Upper lobe of left lung (tissue), 6 donors: ENCODE results near the gene CNNM3. TPM values are rescaled to one million over a fixed set of nuclear protein-coding genes. Genes with fewer than 3 reads are reported as not detected.

Experiments used
- ATAC-seq, 2 donors: fragments of 200-7000 bp; cut with Tn5 transposase; one replicate each; pipeline ENCODE4 v1.9.1; 2022; ENCODE audit warnings: mild to moderate bottlenecking in 2 of 2, moderate library complexity in 2 of 2; ENCODE audit not compliant: low FRiP score in 2 of 2
- DNase-seq, 2 donors: peaks; one replicate each; pipeline ENCODE4 v3.0.0-alpha.2; 2019 to 2020
- H3K27ac ChIP-seq, 4 donors: fragments of 200-600 bp; sonication (generic); one replicate each; pipeline ENCODE4 v1.5.1; 2016 to 2019
- H3K27me3 ChIP-seq, 4 donors: fragments of 200-600 bp; sonication (generic); one replicate each; pipeline ENCODE4 v1.5.1; 2017 to 2019
- H3K36me3 ChIP-seq, 4 donors: fragments of 200-600 bp; sonication (generic); one replicate each; pipeline ENCODE4 v1.5.1; 2016 to 2019
- H3K4me1 ChIP-seq, 4 donors: fragments of 200-600 bp; sonication (generic); one replicate each; pipeline ENCODE4 v1.5.1; 2018 to 2019
- H3K4me3 ChIP-seq, 4 donors: fragments of 200-600 bp; sonication (generic); one replicate each; pipeline ENCODE4 v1.5.1; 2017 to 2019; ENCODE audit warnings: mild to moderate bottlenecking in 2 of 4, moderate library complexity in 1 of 4
- H3K9me3 ChIP-seq, 4 donors: fragments of 200-600 bp; sonication (generic); one replicate each; pipeline ENCODE4 v1.5.1; 2018 to 2019
- EP300 ChIP-seq, 4 donors: sonication (generic); formaldehyde crosslinking; IDR thresholded peaks; one replicate each; pipeline ENCODE4 v1.5.1; 2017; ENCODE audit warnings: antibody characterized with exemption in 4 of 4, control low read depth in 2 of 4
- POLR2A ChIP-seq, 4 donors: fragments of 450-650 bp; IDR thresholded peaks; one replicate each; pipeline ENCODE4 v1.5.1; 2016 to 2017; ENCODE audit warnings: antibody characterized with exemption in 4 of 4, mild to moderate bottlenecking in 2 of 4
- POLR2AphosphoS5 ChIP-seq, 2 donors: sonication (generic); formaldehyde crosslinking; IDR thresholded peaks; one replicate each; pipeline ENCODE4 v1.5.1; 2017; ENCODE audit warnings: antibody characterized with exemption in 2 of 2
- WGBS, 2 donors: methylation state at CpG; one replicate each; pipeline ENCODE4 v1.1.5; 2017 to 2018; 5-methylcytosine and 5-hydroxymethylcytosine counted together
- total RNA-seq, 6 donors: library from RNA; depleted of rRNA in 4 of 6; stranded (reverse); fragments of >200 nt in 4 of 6; gene quantifications; one replicate each; pipeline versions ENCODE4 v1.1.0 to v1.2.1, GENCODE V29; 2016 to 2021
- TF ChIP-seq, protein P1 (sequence below), 6 experiments: fragments of 450-650 bp in 4 of 6; fragments of 200-600 bp in 2 of 6; sonication (generic) in 2 of 6; IDR thresholded peaks; one replicate each; pipeline ENCODE4 v1.5.1; 2016 to 2019; ENCODE audit warnings: antibody characterized with exemption in 6 of 6
- donor health status: DM: no; HTN: no; CAD: no; lungs with moderate emphysema.
- donor health status: DM: no; HTN: yes; CAD: no; lungs with severe emphysema.

Gene CNNM3
- total RNA-seq, 6 donors from 2014 or later: 17.2 to 52.4 (median 26.5) TPM

DNA sequence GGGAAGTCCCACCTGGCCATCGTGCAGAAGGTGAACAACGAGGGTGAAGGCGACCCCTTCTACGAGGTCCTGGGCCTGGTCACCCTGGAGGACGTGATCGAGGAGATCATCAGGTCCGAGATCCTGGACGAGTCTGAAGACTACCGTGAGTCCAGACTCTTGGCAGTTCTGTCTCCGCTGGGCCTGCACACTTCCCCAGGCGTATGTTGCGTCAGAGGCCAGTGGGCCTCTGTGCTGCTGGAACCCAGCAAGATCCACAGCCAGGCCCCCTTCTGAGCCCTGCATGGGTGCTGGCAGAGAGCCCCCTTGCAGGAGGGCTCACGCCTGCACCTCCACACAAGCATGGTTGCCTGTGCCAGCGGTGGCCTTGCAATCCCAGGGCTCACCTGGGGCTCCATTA, 9.0 kb downstream of the CNNM3 start:
- Histone ChIP-seq H3K9me3 (no peaks in the 10 kb centered on the region), H3K4me1 (peaks cover 4 to 24% (median 15%) of the 10 kb centered on the region in 4 donors), H3K27me3 (no peaks in the 10 kb centered on the region), H3K27ac (no peak overlapping the region), H3K36me3 (peaks cover 5 to 73% (median 48%) of the 10 kb centered on the region in 4 donors), H3K4me3 (no peak overlapping the region)
- TF ChIP-seq POLR2A (IDR thresholded peaks at IDR 0.05) (no peak), POLR2AphosphoS5 (IDR thresholded peaks at IDR 0.05) (no peak), EP300 (IDR thresholded peaks at IDR 0.05) (no peak)
- TF ChIP-seq, protein P1, sequence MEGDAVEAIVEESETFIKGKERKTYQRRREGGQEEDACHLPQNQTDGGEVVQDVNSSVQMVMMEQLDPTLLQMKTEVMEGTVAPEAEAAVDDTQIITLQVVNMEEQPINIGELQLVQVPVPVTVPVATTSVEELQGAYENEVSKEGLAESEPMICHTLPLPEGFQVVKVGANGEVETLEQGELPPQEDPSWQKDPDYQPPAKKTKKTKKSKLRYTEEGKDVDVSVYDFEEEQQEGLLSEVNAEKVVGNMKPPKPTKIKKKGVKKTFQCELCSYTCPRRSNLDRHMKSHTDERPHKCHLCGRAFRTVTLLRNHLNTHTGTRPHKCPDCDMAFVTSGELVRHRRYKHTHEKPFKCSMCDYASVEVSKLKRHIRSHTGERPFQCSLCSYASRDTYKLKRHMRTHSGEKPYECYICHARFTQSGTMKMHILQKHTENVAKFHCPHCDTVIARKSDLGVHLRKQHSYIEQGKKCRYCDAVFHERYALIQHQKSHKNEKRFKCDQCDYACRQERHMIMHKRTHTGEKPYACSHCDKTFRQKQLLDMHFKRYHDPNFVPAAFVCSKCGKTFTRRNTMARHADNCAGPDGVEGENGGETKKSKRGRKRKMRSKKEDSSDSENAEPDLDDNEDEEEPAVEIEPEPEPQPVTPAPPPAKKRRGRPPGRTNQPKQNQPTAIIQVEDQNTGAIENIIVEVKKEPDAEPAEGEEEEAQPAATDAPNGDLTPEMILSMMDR (IDR thresholded peaks at IDR 0.05): no peak
- 86 to 90% methylated on average over 4 to 11 of the region's 14 CpGs for WGBS, 2 donors
- no peak for DNase-seq
- no peak for ATAC-seq

DNA sequence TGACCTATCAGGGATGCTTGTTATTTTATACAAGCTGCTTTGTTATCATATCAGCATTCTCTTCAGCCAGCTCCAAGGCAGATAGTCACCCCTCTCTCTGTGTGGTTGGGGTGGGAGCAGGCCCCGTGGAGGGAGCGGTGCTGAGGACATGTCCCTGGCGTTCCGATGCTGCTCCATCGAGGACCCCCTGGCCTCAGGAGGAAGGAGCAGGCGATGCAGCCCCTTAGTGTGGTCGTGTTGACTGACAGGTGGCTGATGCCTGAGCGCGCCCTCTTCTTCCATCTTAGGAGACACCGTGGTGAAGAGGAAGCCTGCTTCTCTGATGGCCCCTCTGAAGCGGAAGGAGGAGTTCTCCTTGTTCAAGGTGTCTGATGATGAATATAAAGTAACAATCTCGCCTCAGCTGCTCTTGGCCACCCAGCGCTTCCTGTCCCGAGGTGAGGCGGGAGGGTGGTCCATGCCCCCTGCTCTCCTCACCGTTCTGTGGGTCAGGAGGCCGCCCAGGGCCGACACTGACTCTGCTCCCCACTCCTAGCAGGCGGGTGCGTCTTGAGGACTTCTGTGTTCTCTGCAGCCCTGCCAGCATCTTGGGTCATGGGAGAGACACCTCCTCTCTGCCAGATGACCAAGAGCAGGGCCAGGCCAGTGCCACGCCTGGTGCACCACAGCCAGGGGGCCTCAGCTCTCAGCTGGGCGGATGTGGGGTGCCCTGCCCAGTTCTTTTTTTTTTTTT, 10.6 kb downstream of the CNNM3 start:
- ATAC-seq (no peak), DNase-seq (no peak)
- Histone ChIP-seq H3K36me3 (peaks cover 11 to 89% (median 61%) of the 10 kb centered on the region in 4 donors), H3K9me3 (no peaks in the 10 kb centered on the region), H3K27ac (no peak overlapping the region), H3K27me3 (no peaks in the 10 kb centered on the region), H3K4me1 (peaks cover 0 to 11% (median 5%) of the 10 kb centered on the region in 4 donors), H3K4me3 (no peak overlapping the region)
- TF ChIP-seq, protein P1 (IDR thresholded peaks at IDR 0.05): no peak
- TF ChIP-seq POLR2A (IDR thresholded peaks at IDR 0.05): no peak
- no peak for TF ChIP-seq POLR2AphosphoS5 (IDR thresholded peaks at IDR 0.05)
- no peak for TF ChIP-seq EP300 (IDR thresholded peaks at IDR 0.05)
- WGBS, 2 donors: 95 to 97% methylated on average over 14 to 22 of the region's 22 CpGs

DNA sequence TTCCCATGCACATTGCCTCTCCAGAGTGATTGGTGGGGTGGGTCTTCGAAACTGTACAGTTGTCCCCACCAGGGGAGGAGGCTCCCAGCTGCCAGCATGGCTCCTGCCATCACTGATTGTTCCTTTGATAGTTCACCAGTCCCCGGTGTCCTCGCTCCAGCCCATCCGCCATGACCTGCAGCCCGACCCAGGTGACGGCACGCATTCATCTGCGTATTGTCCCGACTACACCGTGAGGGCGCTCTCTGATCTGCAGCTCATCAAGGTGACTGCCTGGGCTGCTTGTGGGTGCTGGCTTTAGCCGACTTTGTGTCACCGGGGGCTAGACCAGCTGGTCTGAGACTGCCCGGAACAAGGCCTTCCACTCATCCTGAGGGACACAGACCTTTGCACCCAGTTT, 12.4 kb downstream of the CNNM3 start:
- H3K4me3 ChIP-seq: no peak overlapping the region
- H3K36me3 ChIP-seq: peaks cover 11 to 95% (median 74%) of the 10 kb centered on the region in 4 donors
- H3K9me3 ChIP-seq: no peaks in the 10 kb centered on the region
- TF ChIP-seq POLR2A (IDR thresholded peaks at IDR 0.05): no peak
- no peak for TF ChIP-seq EP300 (IDR thresholded peaks at IDR 0.05)
- TF ChIP-seq POLR2AphosphoS5 (IDR thresholded peaks at IDR 0.05): no peak
- TF ChIP-seq, protein P1 (IDR thresholded peaks at IDR 0.05): no peak
- no peak overlapping the region for H3K27ac ChIP-seq
- WGBS, 2 donors: 95 to 98% methylated on average over 14 of the region's 14 CpGs
- H3K4me1 ChIP-seq: peaks cover 6 to 21% (median 14%) of the 10 kb centered on the region in 4 donors
- DNase-seq (no peak), ATAC-seq (no peak)
- no peaks in the 10 kb centered on the region for H3K27me3 ChIP-seq

DNA sequence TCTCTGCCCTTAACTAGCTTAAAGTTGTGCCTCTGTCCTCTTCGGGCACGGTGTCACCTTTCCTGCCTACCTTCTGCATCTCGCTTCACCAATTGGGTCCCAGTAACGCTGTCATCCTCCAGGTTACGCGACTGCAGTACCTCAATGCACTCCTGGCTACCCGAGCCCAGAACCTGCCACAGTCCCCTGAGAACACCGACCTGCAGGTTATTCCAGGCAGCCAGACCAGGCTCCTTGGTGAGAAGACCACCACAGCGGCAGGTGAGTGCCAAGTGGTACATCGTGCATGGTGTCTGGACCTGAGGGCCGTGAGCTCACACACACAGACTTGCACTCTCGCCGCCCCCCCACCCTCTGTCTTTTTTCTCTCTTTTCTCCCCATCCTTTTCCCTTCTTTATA, 12.8 kb downstream of the CNNM3 start:
- Histone ChIP-seq H3K4me3 (no peak overlapping the region), H3K4me1 (peaks cover 6 to 20% (median 13%) of the 10 kb centered on the region in 4 donors), H3K9me3 (no peaks in the 10 kb centered on the region), H3K36me3 (peaks cover 11 to 94% (median 76%) of the 10 kb centered on the region in 4 donors), H3K27me3 (no peaks in the 10 kb centered on the region), H3K27ac (no peak overlapping the region)
- ATAC-seq: no peak
- TF ChIP-seq POLR2A (IDR thresholded peaks at IDR 0.05) (no peak), EP300 (IDR thresholded peaks at IDR 0.05) (no peak), POLR2AphosphoS5 (IDR thresholded peaks at IDR 0.05) (no peak)
- TF ChIP-seq, protein P1 (IDR thresholded peaks at IDR 0.05): no peak
- 95 to 97% methylated on average over 13 of the region's 13 CpGs for WGBS, 2 donors
- DNase-seq: no peak
